Measurements from ENCODE around the gene HS3ST4. TPM values are rescaled to one million over a fixed set of nuclear protein-coding genes. Genes with fewer than 3 reads are reported as not detected.

The HS3ST4 gene
- total RNA-seq, 2 donors from 2014 or later, result 1.0 to 1.9 TPM

GRCh38 chr16:25735645-25736044 lies 43.9 kb downstream of the HS3ST4 start:
- Histone ChIP-seq H3K4me1 (replicated peaks) (no peaks in the 10 kb centered on the region), H3K9me3 (no peaks in the 10 kb centered on the region), H3K36me3 (no peaks in the 10 kb centered on the region), H3K27me3 (replicated peaks; ENCODE audit: insufficient read depth) (no peaks in the 10 kb centered on the region), H3K27ac (no peak overlapping the region), H3K4me3 (no peak overlapping the region)
- TF ChIP-seq POLR2A (IDR thresholded peaks at IDR 0.05) (no peak), POLR2AphosphoS5 (IDR thresholded peaks at IDR 0.05) (no peak), CTCF (IDR thresholded peaks at IDR 0.05) (no peak)
- DNase-seq (ENCODE audit: low spot score), result no peak
- 95% methylated on average over 1 of the region's 1 CpG for WGBS
- intact Hi-C loops (cut with DNase I), result no loop called here

GRCh38 chr16:25747160-25747758 lies 55.5 kb downstream of the HS3ST4 start:
- no peak for TF ChIP-seq POLR2A (IDR thresholded peaks at IDR 0.05)
- Histone ChIP-seq H3K4me1 (replicated peaks) (no peaks in the 10 kb centered on the region), H3K27me3 (replicated peaks; ENCODE audit: insufficient read depth) (no peaks in the 10 kb centered on the region), H3K36me3 (no peaks in the 10 kb centered on the region), H3K27ac (no peak overlapping the region), H3K9me3 (no peaks in the 10 kb centered on the region), H3K4me3 (no peak overlapping the region)
- no peak for DNase-seq (ENCODE audit: low spot score)
- 69% methylated on average over 7 of the region's 7 CpGs for WGBS
- intact Hi-C loops (cut with DNase I), result no loop called here

DNA sequence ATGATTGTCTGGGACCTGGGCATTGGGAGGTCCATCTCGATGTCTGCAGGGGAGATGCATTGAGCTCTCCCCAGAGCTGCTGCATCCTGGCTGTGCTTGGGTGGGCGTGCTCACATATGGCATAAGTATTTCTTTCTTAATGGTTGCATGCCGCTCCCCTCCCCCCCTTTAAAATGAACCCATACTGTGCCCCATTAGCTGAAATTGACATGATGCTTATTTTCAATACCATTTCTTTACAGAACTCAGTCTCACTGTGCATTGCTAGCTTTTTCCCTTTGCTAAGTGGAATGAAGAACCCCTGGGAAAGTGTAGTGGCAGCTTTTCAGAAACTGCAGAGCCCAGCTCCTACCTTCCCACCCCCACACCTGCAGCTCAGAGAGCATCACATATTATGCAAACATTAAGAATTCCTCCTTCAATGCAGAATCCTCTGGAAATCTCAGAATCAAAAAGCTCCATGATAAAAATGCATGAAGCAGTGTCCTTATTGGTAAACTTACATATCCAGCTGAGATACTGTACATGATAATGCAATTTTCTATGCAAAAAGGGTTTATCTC lies 56.4 kb downstream of the HS3ST4 start:
- no peak for DNase-seq (ENCODE audit: low spot score)
- Histone ChIP-seq H3K36me3 (no peaks in the 10 kb centered on the region), H3K27me3 (replicated peaks; ENCODE audit: insufficient read depth) (no peaks in the 10 kb centered on the region), H3K27ac (no peak overlapping the region), H3K4me1 (replicated peaks) (no peaks in the 10 kb centered on the region), H3K4me3 (no peak overlapping the region), H3K9me3 (no peaks in the 10 kb centered on the region)
- WGBS, result 92% methylated on average over 3 of the region's 3 CpGs
- TF ChIP-seq POLR2AphosphoS5 (IDR thresholded peaks at IDR 0.05) (no peak), POLR2A (IDR thresholded peaks at IDR 0.05) (no peak), CTCF (IDR thresholded peaks at IDR 0.05) (no peak)
- intact Hi-C loops (cut with DNase I), result no loop called here

DNA sequence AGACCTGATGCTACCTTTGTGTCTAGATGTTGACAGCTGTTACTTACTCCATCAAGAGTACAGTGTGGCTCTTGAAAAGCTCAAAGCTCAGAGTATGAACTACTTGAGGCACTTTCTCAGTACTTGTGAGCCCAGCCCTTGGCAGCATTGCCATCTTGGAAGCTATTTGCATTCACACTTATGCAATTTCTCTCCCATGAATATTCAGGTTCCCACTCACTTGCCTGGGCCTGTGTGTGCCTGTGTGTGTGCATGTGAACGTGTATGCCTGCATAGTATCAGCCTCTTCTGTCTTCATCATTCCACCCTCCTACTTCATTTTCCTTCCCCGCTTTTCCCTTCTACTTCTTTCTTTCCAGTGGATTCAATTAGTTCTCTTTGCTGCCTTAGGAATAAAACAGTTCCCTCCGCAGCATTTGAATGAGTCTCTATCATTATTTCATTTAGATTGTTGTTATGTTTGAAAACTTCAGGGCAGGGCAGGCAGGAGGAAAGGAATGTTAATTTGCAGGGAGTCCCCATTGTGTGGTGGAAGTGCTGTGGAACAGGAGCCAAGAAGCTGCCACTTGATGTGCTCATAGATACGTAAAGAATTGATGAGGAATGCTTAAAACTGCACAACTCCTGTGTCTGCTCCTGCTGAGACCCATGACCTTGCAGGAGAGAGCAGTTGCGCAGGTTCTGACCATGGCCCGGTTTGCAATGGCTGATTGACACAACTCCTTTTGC lies 58.9 kb downstream of the HS3ST4 start:
- no peaks in the 10 kb centered on the region for H3K27me3 ChIP-seq (replicated peaks; ENCODE audit: insufficient read depth)
- no peak overlapping the region for H3K4me3 ChIP-seq
- no peaks in the 10 kb centered on the region for H3K4me1 ChIP-seq (replicated peaks)
- DNase-seq (ENCODE audit: low spot score), result no peak
- 55% methylated on average over 6 of the region's 6 CpGs for WGBS
- H3K27ac ChIP-seq, result no peak overlapping the region
- no peaks in the 10 kb centered on the region for H3K36me3 ChIP-seq
- H3K9me3 ChIP-seq, result no peaks in the 10 kb centered on the region
- TF ChIP-seq CTCF (IDR thresholded peaks at IDR 0.05), result no peak
- TF ChIP-seq POLR2AphosphoS5 (IDR thresholded peaks at IDR 0.05), result no peak
- TF ChIP-seq POLR2A (IDR thresholded peaks at IDR 0.05), result no peak
- intact Hi-C loops (cut with DNase I), result no loop called here

DNA sequence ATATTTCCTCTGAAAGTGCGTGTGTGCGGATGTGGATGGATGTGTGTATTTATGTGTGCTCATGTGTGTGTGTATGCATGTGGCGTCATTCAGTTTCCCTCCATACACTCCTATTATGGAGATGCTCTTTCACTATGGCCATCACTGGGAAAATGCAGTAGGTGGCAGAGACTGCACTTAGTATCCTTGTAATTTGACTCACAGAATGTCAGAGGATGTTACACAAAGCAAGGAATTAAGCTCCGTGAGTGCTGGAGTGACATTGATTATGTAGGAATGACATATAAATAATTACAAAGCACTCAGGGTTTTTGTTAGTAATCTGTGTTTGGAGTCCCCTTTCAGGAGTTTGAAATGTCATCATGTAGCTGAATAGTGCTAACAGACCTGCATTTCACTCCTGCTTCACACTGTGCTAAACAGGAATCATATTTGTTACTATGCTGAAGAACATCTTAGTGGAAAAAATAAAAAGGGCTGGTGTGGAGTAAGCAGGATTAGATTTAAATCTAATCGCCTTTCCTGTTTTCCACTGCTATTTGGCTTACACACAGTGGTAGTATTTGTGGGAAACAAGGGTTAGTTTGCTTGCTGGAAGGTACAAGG lies 59.6 kb downstream of the HS3ST4 start:
- Histone ChIP-seq H3K27ac (no peak overlapping the region), H3K9me3 (no peaks in the 10 kb centered on the region), H3K4me1 (replicated peaks) (no peaks in the 10 kb centered on the region), H3K36me3 (no peaks in the 10 kb centered on the region), H3K4me3 (no peak overlapping the region), H3K27me3 (replicated peaks; ENCODE audit: insufficient read depth) (no peaks in the 10 kb centered on the region)
- DNase-seq (ENCODE audit: low spot score), result no peak
- WGBS, result 77% methylated on average over 5 of the region's 5 CpGs
- TF ChIP-seq POLR2A (IDR thresholded peaks at IDR 0.05) (no peak), CTCF (IDR thresholded peaks at IDR 0.05) (no peak)
- intact Hi-C loops (cut with DNase I), result no loop called here
